ENCODE measurements around the gene AGAP4.
"Not testable (repeated sequence)": the region's sequence is repeated elsewhere in the genome, so short reads cannot be mapped to it uniquely, and the experiment has no call there.

- TF ChIP-seq, protein P1, sequence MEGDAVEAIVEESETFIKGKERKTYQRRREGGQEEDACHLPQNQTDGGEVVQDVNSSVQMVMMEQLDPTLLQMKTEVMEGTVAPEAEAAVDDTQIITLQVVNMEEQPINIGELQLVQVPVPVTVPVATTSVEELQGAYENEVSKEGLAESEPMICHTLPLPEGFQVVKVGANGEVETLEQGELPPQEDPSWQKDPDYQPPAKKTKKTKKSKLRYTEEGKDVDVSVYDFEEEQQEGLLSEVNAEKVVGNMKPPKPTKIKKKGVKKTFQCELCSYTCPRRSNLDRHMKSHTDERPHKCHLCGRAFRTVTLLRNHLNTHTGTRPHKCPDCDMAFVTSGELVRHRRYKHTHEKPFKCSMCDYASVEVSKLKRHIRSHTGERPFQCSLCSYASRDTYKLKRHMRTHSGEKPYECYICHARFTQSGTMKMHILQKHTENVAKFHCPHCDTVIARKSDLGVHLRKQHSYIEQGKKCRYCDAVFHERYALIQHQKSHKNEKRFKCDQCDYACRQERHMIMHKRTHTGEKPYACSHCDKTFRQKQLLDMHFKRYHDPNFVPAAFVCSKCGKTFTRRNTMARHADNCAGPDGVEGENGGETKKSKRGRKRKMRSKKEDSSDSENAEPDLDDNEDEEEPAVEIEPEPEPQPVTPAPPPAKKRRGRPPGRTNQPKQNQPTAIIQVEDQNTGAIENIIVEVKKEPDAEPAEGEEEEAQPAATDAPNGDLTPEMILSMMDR (IDR thresholded peaks at IDR 0.05), result not testable (repeated sequence)
- not testable (repeated sequence) for TF ChIP-seq ZFX (IDR thresholded peaks at IDR 0.05; ENCODE audit: borderline replicate concordance)
Observed at GRCh38 chr10:45882880-45883279, 35.6 kb upstream of the AGAP4 start.

Measured in 22Rv1 (cell line).